ENCODE data around the gene HGS.
"Not testable (repeated sequence)": the region's sequence is repeated elsewhere in the genome, so short reads cannot be mapped to it uniquely, and the experiment has no call there.

Gene HGS

GRCh38 chr17:81719410-81720266 is 35.8 kb downstream of the HGS start:
- no peak for DNase-seq (ENCODE audit: low spot score)

GRCh38 chr17:81720267-81721071 is 36.7 kb downstream of the HGS start:
- no peak for DNase-seq (ENCODE audit: low spot score)

GRCh38 chr17:81722184-81723120 is 38.6 kb downstream of the HGS start:
- no peak for DNase-seq (ENCODE audit: low spot score)

- DNase-seq (ENCODE audit: low spot score), result no peak
Observed at GRCh38 chr17:81723651-81724209, 39.9 kb downstream of the HGS start.

GRCh38 chr17:81725439-81725838 is 41.6 kb downstream of the HGS start:
- no peak for DNase-seq (ENCODE audit: low spot score)

- DNase-seq (ENCODE audit: low spot score), result no peak
Observed at GRCh38 chr17:81726004-81726403, 42.2 kb downstream of the HGS start.

GRCh38 chr17:81727324-81728031 is 43.7 kb downstream of the HGS start:
- no peak for DNase-seq (ENCODE audit: low spot score)

GRCh38 chr17:81733507-81734404 is 49.9 kb downstream of the HGS start:
- DNase-seq (ENCODE audit: low spot score), result peak; percentile 61

- DNase-seq (ENCODE audit: low spot score), result no peak
Observed at GRCh38 chr17:81734405-81735263, 50.8 kb downstream of the HGS start.

GRCh38 chr17:81735264-81736102 is 51.7 kb downstream of the HGS start:
- no peak for DNase-seq (ENCODE audit: low spot score)

- DNase-seq (ENCODE audit: low spot score), result no peak
Observed at GRCh38 chr17:81737947-81738800, 54.4 kb downstream of the HGS start.

GRCh38 chr17:81738801-81739393 is 55.1 kb downstream of the HGS start:
- no peak for DNase-seq (ENCODE audit: low spot score)

- not testable (repeated sequence) for DNase-seq (ENCODE audit: low spot score)
Observed at GRCh38 chr17:81739593-81739992, 55.8 kb downstream of the HGS start.

- no peak for DNase-seq (ENCODE audit: low spot score)
Observed at GRCh38 chr17:81740395-81740961, 56.7 kb downstream of the HGS start.

- no peak for DNase-seq (ENCODE audit: low spot score)
Observed at GRCh38 chr17:81741049-81741593, 57.3 kb downstream of the HGS start.

Measured in CD4-positive, alpha-beta T cell treated with Interleukin-2 at 100 ng/mL for 4 hours (primary cell).